HG02678 (cell line): ENCODE results near the gene STUB1.

ENCODE experiments used
- ATAC-seq: cut with Tn5 transposase; IDR thresholded peaks from one replicate; pipeline ENCODE4 v1.9.1; 2021; ENCODE audit warnings: mild to moderate bottlenecking, moderate library complexity; ENCODE audit not compliant: unreplicated experiment

STUB1 gene

GRCh38 chr16:693766-694165 lies 13.6 kb downstream of the STUB1 start:
- ATAC-seq: no peak

- ATAC-seq: no peak
Measured at GRCh38 chr16:694187-694862, 14.1 kb downstream of the STUB1 start.

GRCh38 chr16:694863-695354 lies 14.7 kb downstream of the STUB1 start:
- ATAC-seq: no peak

- ATAC-seq: no peak
Measured at GRCh38 chr16:695355-696089, 15.3 kb downstream of the STUB1 start.

GRCh38 chr16:698911-699671 lies 18.9 kb downstream of the STUB1 start:
- no peak for ATAC-seq

GRCh38 chr16:700684-701584 lies 20.7 kb downstream of the STUB1 start:
- no peak for ATAC-seq

GRCh38 chr16:702341-702740 lies 22.1 kb downstream of the STUB1 start:
- ATAC-seq: no peak

GRCh38 chr16:703406-703805 lies 23.2 kb downstream of the STUB1 start:
- no peak for ATAC-seq

- no peak for ATAC-seq
Measured at GRCh38 chr16:704047-704446, 23.8 kb downstream of the STUB1 start.

- no peak for ATAC-seq
Measured at GRCh38 chr16:704552-705380, 24.6 kb downstream of the STUB1 start.

GRCh38 chr16:705431-706188 lies 25.4 kb downstream of the STUB1 start, which contains the start of gene FBXL16:
Gene FBXL16, minus strand, starts transcription at chr16:705801. Its CDS starts 8,396 bp downstream, at chr16:697405.
- no peak for ATAC-seq

- no peak for ATAC-seq
Measured at GRCh38 chr16:706189-707061, 26.2 kb downstream of the STUB1 start.

GRCh38 chr16:707062-707538 lies 26.9 kb downstream of the STUB1 start:
- ATAC-seq: no peak

GRCh38 chr16:708019-708418 lies 27.8 kb downstream of the STUB1 start:
- no peak for ATAC-seq

GRCh38 chr16:708959-709358 lies 28.7 kb downstream of the STUB1 start:
- no peak for ATAC-seq

GRCh38 chr16:709566-710499 lies 29.6 kb downstream of the STUB1 start:
- no peak for ATAC-seq
